Measurements from ENCODE around the gene PNPLA7.

Gene PNPLA7

DNA sequence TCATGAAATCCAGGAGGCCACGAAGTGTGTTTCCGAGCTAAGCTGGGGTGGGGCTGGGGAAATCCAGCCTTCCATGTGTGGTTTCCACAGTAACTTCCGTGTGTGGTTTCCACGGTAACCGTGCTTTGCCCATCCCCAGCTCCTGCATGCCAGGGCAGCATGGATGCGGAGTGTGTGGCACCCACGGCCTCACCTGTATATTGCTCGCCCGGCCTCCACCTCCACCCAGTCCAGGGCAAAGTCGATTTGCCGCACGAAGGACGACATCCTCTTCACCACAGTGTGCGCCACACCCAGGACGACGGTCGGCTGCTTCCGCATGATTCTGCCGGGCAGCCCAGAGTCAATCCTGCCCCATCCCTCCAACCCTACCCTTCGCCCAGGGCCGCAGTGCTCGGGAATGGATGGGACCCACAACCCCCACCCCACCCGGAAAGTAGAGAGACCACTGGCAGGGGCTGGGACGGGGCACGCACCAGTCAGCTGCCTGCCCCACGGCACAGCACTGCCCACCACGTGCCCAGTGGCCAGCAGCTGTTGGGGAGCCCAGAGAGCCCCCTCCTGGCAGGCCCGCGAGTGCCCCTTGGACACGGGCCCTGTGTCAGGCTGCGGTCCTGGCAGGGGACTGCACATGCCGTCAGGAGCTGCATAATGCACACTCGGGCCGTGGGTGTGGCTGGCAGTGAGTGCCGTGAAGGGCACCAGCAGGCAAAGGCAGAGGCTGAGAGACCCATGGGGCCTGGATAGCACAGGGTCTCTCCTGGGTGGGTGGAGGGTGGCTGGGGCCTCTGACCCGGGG is 52.1 kb downstream of the PNPLA7 start:
- no peaks in the 10 kb centered on the region for H3K36me3 ChIP-seq (ENCODE audit: insufficient read depth, low read length)
- H3K4me2 ChIP-seq (ENCODE audit: low read length) = no peak overlapping the region
- no peaks in the 10 kb centered on the region for H3K9me3 ChIP-seq (replicated peaks; ENCODE audit: low read length)
- H3K9ac ChIP-seq (ENCODE audit: low read depth, low read length) = no peak overlapping the region
- H3K27me3 ChIP-seq (ENCODE audit: control insufficient read depth, insufficient read depth, low read length) = no peaks in the 10 kb centered on the region
- no peak overlapping the region for H3K4me3 ChIP-seq (ENCODE audit: low read length)
- H3K4me1 ChIP-seq (ENCODE audit: control insufficient read depth, insufficient read depth, low read length) = no peaks in the 10 kb centered on the region

DNA sequence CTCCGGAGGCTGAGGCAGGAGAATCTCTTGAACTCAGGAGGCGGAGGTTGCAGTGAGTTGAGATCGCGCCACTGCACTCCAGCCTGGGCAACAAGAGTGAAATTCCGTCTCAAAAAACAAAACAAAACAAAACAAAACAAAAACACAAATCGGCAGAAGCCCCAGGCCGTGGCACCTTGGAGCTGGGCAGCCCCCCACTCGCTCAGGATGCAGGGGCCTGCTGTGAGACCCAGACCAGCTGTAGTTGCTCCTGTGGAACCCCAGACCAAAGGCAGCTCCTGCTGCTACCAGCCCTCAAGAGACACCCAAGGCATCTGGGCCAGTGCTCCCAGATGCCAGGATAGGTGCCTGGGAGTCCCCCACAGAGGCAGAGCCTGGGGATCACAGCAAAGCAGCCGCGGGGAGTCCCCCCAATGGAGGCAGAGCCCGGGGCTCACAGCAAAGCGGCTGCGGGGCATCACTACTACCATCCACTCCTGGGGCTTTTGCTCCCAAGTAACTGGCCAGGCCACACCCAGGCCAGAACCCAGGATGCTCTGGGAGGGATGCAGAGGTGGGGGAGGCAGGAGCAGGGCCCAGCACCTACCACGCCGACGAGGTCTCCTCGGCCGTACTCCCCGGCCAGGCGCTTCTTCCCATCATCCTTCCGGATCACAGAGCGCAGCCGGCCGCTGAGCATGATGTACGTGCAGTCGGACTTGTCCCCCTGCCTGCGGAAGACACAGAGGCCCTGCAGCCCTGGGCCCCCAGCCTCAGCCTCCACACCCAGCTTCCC is 53.4 kb downstream of the PNPLA7 start:
- no peak overlapping the region for H3K9ac ChIP-seq (ENCODE audit: low read depth, low read length)
- H3K4me2 ChIP-seq (ENCODE audit: low read length) = no peak overlapping the region
- H3K27me3 ChIP-seq (ENCODE audit: control insufficient read depth, insufficient read depth, low read length) = no peaks in the 10 kb centered on the region
- H3K9me3 ChIP-seq (replicated peaks; ENCODE audit: low read length) = no peaks in the 10 kb centered on the region
- no peak overlapping the region for H3K4me3 ChIP-seq (ENCODE audit: low read length)
- no peaks in the 10 kb centered on the region for H3K4me1 ChIP-seq (ENCODE audit: control insufficient read depth, insufficient read depth, low read length)
- no peaks in the 10 kb centered on the region for H3K36me3 ChIP-seq (ENCODE audit: insufficient read depth, low read length)

DNA sequence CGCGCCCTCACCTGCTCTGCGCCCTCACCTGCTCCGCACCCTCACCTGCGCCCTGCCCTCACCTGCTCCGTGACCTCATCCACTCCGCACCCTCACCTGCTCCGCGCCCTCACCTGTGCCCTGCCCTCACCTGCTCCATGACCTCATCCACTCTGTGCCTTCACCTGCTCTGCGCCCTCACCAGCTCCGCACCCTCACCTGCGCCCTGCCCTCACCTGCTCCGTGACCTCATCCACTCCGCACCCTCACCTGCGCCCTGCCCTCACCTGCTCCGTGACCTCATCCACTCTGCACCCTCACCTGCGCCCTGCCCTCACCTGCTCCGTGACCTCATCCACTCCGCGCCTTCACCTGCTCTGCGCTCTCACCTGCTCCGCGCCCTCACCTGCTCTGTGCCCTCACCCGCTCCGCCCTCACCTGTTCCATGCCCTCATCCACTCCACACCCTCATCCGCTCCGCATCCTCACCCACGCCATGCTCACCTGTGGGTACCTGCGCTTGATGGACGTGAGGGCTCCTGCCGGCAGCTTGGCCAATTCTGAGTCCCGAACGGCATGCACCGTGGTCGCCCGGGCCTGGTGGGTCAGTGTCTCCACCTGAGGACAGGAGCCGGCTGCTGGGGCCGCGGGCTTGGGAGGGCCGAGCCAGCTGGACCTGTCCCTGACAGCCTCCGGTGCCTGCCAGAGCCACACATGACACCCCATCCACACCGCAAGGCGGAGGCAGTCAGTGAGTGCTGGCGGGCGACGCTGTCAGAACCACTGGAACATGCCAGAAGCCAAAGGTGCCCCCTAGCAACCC is 55.5 kb downstream of the PNPLA7 start:
- H3K4me2 ChIP-seq (ENCODE audit: low read length) = no peak overlapping the region
- no peaks in the 10 kb centered on the region for H3K27me3 ChIP-seq (ENCODE audit: control insufficient read depth, insufficient read depth, low read length)
- no peaks in the 10 kb centered on the region for H3K9me3 ChIP-seq (replicated peaks; ENCODE audit: low read length)
- H3K36me3 ChIP-seq (ENCODE audit: insufficient read depth, low read length) = no peaks in the 10 kb centered on the region
- H3K9ac ChIP-seq (ENCODE audit: low read depth, low read length) = no peak overlapping the region
- no peaks in the 10 kb centered on the region for H3K4me1 ChIP-seq (ENCODE audit: control insufficient read depth, insufficient read depth, low read length)
- H3K4me3 ChIP-seq (ENCODE audit: low read length) = no peak overlapping the region

DNA sequence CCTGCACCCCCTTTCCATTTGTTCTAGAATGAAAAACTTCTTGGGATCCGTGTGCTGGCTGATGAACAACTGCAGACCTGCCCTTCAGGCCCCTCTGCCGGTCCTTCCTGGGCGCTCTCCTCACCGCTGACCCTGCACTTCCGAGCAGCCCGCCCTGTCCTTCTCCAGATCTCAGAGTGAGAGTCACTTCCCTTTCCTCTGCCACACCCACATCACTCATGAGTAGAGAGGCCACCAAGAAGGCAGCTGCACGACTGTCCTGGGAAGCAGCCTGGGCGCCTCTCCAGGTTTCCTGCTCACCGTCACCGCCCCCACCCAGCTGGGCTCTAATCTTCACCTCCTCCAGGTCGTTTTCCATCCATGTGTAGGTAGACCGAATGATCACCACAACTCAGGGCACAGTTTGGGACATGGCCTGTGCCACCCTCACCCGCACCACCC is 56.1 kb downstream of the PNPLA7 start:
- Histone ChIP-seq H3K9ac (ENCODE audit: low read depth, low read length) (no peak overlapping the region), H3K9me3 (replicated peaks; ENCODE audit: low read length) (no peaks in the 10 kb centered on the region), H3K4me2 (ENCODE audit: low read length) (no peak overlapping the region), H3K36me3 (ENCODE audit: insufficient read depth, low read length) (no peaks in the 10 kb centered on the region), H3K27me3 (ENCODE audit: control insufficient read depth, insufficient read depth, low read length) (no peaks in the 10 kb centered on the region), H3K4me1 (ENCODE audit: control insufficient read depth, insufficient read depth, low read length) (no peaks in the 10 kb centered on the region), H3K4me3 (ENCODE audit: low read length) (no peak overlapping the region)

DNA sequence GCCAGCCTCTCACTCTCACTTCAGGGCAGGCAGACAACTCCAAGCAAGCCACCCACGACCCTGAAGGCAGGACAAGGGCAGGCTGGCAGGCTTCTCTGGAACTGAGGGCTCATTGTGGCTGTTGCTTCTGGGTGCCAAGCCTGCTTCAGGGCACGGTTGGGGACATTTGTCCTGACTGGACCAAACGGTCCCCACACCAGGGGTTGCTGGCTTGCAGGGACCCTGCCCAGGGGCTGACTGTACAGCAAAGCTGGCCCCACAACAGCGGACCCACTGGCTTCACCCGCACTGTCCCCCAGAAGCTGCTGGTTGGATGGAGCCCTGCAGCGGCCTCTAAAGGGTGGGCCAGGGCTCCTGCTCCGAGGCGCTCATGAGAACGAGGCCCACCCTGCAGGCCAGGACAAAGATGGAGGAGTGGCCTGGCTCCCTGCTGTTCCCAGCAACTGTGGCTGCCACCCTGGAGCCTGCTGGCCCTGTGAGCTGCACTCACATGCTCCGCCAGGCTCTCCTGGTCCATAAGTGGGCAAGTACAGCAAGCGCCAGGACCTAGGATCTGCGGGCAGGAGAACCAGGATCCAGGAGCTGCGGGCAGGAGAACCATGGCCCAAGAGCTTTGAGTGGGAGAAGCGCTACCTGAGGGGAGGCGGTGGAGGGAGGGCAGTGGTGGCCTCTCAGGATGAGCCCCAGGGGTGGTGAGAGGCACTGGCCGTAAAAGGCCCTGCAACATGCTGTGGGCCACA is 56.7 kb downstream of the PNPLA7 start:
- H3K36me3 ChIP-seq (ENCODE audit: insufficient read depth, low read length) = no peaks in the 10 kb centered on the region
- H3K27me3 ChIP-seq (ENCODE audit: control insufficient read depth, insufficient read depth, low read length) = no peaks in the 10 kb centered on the region
- H3K4me1 ChIP-seq (ENCODE audit: control insufficient read depth, insufficient read depth, low read length) = no peaks in the 10 kb centered on the region
- no peak overlapping the region for H3K4me2 ChIP-seq (ENCODE audit: low read length)
- H3K9ac ChIP-seq (ENCODE audit: low read depth, low read length) = no peak overlapping the region
- H3K9me3 ChIP-seq (replicated peaks; ENCODE audit: low read length) = no peaks in the 10 kb centered on the region
- no peak overlapping the region for H3K4me3 ChIP-seq (ENCODE audit: low read length)

DNA sequence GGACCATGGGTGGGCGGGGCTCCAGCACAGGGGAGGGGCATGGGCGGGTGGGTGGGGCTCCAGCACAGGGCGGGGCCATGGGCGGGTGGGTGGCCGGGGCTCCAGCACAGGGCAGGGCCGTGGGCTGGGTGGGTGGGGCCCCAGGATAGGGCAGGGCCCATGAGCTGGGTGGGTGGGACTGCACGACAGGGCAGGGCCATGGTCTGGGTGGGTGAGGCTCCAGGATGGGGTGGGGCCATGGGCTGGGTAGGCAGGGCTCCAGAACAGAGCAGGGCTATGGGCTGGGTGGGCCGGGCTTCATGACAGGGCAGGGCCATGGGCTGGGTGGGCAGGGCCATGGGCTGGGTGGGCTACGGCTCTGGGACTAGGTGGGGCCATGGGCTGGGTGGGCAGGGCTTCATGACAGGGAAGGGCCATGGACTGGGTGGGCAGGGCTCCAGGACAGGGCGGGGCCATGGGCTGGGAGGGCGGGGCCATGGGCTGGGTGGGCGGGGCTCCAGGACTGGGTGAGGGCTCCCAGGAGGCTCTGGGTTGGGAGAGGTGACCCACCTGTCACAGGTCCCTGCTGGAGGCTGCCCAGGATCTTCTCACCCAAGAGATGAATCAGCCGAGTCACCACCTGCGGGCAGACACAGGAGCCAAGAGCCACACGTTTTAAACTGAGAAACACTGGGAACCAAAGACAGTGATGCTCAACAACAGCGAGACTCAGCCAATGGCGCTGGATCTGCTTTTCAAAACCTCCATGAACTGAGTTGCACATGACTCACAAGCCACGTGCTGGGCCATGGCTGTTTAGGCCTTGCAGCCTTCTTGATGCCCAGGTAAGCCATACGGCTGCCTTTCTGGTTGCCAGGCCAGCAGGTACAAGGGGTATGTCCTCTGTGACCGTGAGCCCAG is 57.5 kb downstream of the PNPLA7 start:
- Histone ChIP-seq H3K4me2 (ENCODE audit: low read length) (no peak overlapping the region), H3K27me3 (ENCODE audit: control insufficient read depth, insufficient read depth, low read length) (no peaks in the 10 kb centered on the region), H3K9ac (ENCODE audit: low read depth, low read length) (no peak overlapping the region), H3K4me1 (ENCODE audit: control insufficient read depth, insufficient read depth, low read length) (no peaks in the 10 kb centered on the region), H3K9me3 (replicated peaks; ENCODE audit: low read length) (no peaks in the 10 kb centered on the region), H3K36me3 (ENCODE audit: insufficient read depth, low read length) (no peaks in the 10 kb centered on the region), H3K4me3 (ENCODE audit: low read length) (no peak overlapping the region)

DNA sequence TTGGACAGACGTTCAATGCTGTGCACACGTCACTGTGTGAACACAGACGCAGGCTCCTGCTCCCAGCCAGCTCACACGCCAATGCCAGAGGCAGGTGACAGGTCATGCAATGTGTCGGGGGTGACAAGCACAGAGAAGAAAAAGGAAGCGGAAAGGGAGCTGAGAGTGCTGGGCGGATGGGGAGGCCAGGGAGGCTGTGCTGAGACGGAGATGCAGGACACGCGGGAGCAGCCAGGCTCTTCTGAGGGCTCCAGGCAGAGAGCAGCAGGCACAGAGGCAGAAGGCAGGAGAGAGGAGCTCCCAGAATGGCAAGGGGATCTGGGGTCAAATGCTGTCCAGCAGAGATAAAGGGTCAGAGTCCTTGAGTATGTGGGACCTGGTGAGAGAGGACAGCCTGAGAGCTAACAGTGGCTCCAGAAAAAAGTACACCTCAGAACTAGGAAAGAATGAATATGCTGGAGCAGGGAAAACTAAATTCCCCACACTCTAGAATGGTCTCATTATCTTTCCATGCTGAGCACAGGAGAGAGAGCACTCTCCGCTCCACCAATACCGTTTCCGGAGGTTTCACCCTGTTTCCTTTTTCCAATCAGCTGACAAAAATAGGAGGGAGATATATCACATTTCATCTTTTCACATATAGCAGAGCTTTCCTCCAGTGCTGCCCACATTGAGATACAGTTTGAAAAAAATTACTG is 58.3 kb downstream of the PNPLA7 start:
- H3K9ac ChIP-seq (ENCODE audit: low read depth, low read length) = no peak overlapping the region
- H3K27me3 ChIP-seq (ENCODE audit: control insufficient read depth, insufficient read depth, low read length) = peaks cover 6% of the 10 kb centered on the region
- no peaks in the 10 kb centered on the region for H3K36me3 ChIP-seq (ENCODE audit: insufficient read depth, low read length)
- H3K4me2 ChIP-seq (ENCODE audit: low read length) = no peak overlapping the region
- no peaks in the 10 kb centered on the region for H3K9me3 ChIP-seq (replicated peaks; ENCODE audit: low read length)
- no peaks in the 10 kb centered on the region for H3K4me1 ChIP-seq (ENCODE audit: control insufficient read depth, insufficient read depth, low read length)
- H3K4me3 ChIP-seq (ENCODE audit: low read length) = no peak overlapping the region

DNA sequence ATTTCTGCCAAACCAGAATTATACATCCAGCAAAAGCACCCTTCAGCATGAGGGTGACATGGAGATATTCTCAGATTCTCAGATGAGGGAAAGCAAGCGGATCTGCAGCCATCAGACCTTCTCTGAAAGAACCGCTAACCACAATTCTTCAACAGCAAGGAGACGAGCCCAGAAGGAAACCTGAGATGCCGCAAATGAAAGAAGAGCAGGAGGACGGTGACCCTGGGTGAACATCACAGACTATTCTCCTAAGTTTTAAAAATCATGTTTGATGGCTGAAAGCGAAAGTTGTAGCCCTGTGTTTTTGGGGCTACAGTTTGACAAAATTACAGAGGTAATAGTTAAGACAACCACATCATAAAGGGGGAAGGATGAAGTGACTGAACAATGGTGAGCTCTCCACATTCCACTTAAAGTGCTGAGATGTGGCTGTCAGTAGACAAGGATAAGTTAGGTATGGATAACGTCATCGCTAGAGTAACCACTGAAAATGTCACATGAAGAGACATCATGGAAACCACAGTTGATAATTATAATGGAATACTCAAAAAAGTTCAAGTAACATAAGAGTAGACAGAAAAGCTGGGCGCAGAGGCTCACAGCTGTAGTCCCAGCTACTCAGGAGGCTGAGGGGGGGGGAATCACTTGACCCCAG is 59.5 kb downstream of the PNPLA7 start:
- H3K4me3 ChIP-seq (ENCODE audit: low read length) = no peak overlapping the region
- H3K9me3 ChIP-seq (replicated peaks; ENCODE audit: low read length) = no peaks in the 10 kb centered on the region
- H3K4me2 ChIP-seq (ENCODE audit: low read length) = no peak overlapping the region
- H3K27me3 ChIP-seq (ENCODE audit: control insufficient read depth, insufficient read depth, low read length) = peaks cover 13% of the 10 kb centered on the region
- no peak overlapping the region for H3K9ac ChIP-seq (ENCODE audit: low read depth, low read length)
- H3K36me3 ChIP-seq (ENCODE audit: insufficient read depth, low read length) = no peaks in the 10 kb centered on the region
- H3K4me1 ChIP-seq (ENCODE audit: control insufficient read depth, insufficient read depth, low read length) = no peaks in the 10 kb centered on the region

DNA sequence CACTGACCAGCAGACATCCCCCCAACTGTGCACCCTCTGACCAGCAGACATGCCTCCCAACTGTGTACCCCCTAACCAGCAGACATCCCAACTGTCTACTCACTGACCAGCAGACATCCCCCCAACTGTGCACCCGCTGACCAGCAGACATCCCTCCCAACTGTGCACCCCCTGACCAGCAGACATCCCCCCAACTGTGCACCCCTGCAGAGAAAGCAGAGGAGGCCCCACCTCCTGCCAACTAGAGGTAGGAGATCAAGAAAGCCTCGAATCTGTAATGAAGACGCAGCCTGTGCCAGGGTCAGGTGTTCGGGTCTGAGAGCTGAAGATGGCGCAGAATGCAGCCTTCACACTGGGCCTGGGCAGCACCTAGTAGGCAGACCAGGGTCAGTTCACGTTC is 61.3 kb downstream of the PNPLA7 start:
- Histone ChIP-seq H3K4me1 (ENCODE audit: control insufficient read depth, insufficient read depth, low read length) (no peaks in the 10 kb centered on the region), H3K27me3 (ENCODE audit: control insufficient read depth, insufficient read depth, low read length) (peaks cover 13% of the 10 kb centered on the region), H3K4me3 (ENCODE audit: low read length) (no peak overlapping the region), H3K9me3 (replicated peaks; ENCODE audit: low read length) (no peaks in the 10 kb centered on the region), H3K36me3 (ENCODE audit: insufficient read depth, low read length) (no peaks in the 10 kb centered on the region), H3K4me2 (ENCODE audit: low read length) (no peak overlapping the region), H3K9ac (ENCODE audit: low read depth, low read length) (no peak overlapping the region)

DNA sequence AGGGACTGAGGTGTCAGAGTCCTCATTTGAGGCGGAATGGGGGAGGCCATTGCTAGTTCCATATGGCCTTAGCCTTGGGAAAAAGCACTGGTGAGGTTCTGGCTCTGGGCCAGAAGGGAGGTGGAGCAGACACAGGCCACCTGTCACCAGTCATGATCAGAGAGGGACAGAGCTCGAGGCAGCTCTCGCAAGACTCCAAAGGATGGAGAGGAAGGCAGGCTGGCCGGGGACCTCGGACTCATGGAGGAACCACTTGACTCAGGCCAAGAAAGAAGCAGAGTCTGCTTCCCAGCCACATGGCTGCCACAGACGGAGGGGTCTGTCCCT is 61.9 kb downstream of the PNPLA7 start:
- Histone ChIP-seq H3K36me3 (ENCODE audit: insufficient read depth, low read length) (no peaks in the 10 kb centered on the region), H3K27me3 (ENCODE audit: control insufficient read depth, insufficient read depth, low read length) (peaks cover 13% of the 10 kb centered on the region), H3K4me3 (ENCODE audit: low read length) (no peak overlapping the region), H3K9me3 (replicated peaks; ENCODE audit: low read length) (no peaks in the 10 kb centered on the region), H3K4me1 (ENCODE audit: control insufficient read depth, insufficient read depth, low read length) (no peaks in the 10 kb centered on the region), H3K4me2 (ENCODE audit: low read length) (no peak overlapping the region), H3K9ac (ENCODE audit: low read depth, low read length) (no peak overlapping the region)

Data from skeletal muscle satellite cell (primary cell).